ENCODE results near the gene RGS19.
"Not testable (repeated sequence)": the region's sequence is repeated elsewhere in the genome, so short reads cannot be mapped to it uniquely, and the experiment has no call there.

The RGS19 gene

DNA sequence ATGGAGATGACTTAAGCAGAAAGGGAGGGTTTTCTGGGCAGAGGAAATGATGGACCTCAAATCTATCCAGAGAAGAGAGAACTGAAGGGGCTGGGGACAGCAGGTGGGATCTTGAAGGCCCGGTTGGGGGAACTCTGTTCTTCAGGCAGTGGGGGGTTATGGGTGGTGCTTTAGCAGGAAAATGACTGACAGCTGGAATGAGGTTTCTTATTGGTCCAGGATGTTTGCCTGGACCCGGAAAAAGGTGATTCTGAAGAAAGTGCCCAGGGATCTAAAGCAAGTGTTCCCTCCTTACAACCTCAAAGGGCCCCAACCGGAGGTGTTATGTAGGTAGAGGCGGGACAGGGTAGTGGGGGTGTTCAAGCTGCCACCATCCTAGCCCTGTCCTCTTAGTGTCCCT lies 16.1 kb upstream of the RGS19 start:
- no peak for DNase-seq

DNA sequence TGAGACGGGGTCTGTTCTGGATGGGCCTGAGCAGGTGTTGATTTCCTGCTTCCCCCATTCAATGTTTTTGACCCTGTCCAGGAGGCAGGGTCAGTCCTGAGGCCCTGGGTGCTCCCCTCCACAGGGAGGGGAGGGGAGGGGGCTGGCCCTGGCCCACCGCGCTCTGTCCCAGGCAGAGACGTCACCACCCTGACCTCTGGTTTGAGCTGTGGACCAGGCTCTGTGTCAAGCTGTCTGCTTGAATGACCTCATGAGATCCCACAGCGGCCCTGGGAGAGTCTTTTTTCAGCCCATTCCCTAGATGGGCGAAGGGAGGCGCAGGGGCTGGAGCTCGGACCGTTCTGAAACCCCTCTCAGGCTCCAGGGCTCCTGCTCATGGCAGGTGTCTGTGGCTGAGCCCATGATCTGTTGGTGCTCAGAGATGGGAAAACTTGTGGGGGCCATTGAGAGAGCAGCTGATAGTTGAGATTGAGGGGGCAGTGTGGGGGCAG lies 13.7 kb upstream of the RGS19 start:
- peak; percentile 25 for DNase-seq

DNA sequence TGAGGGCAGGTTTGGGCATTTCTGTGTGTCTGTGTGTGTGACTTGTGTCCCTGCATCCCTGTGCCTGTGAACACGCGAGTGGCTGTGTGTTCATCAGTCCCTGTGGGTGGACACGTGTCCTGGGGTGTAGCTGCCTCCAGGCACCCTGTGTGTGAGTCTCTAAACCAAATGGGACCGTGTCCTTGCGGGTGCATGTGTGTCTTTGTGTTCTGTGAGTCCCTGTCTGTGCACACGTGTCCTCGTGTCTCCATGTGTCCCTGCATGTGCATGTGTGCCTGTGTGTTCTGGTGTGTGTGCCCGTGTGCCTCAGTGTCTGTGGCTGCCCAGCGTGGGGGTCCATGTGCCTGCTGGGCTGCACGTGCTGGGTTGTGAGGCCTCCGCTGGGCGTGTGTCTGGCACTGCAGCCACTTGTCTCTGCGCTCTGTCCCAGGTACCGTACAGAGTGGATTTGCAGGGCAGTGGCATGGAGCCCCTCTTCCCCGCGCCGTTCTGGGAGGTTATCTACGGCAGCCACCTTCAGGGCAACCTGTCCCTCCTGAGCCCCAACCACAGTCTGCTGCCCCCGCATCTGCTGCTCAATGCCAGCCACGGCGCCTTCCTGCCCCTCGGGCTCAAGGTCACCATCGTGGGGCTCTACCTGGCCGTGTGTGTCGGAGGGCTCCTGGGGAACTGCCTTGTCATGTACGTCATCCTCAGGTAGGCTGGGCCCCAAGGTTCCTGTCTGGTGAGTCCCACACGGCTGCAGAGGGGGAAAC lies 13.1 kb upstream of the RGS19 start:
- peak; percentile 19 for DNase-seq

DNA sequence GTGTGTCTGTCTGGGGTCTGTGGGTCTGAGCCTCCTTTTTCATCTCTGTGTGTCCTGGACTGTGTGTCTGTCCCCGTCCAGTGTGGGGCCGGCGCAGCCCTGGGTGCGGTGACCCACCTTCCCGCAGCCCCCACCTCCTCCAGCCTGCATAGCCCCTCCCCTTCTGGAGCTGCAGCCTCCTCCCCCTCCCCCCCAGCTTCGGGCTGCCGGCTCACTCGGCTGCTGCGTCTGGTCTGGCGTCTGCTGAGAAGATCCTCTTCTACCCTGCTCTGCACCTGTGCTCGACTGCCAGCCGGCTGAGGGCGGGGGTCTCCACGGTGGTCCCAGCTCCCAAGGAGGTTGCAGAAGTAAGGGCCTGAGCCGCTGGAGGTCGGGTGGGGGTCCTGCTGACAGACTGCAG lies 12.5 kb upstream of the RGS19 start:
- no peak for DNase-seq

DNA sequence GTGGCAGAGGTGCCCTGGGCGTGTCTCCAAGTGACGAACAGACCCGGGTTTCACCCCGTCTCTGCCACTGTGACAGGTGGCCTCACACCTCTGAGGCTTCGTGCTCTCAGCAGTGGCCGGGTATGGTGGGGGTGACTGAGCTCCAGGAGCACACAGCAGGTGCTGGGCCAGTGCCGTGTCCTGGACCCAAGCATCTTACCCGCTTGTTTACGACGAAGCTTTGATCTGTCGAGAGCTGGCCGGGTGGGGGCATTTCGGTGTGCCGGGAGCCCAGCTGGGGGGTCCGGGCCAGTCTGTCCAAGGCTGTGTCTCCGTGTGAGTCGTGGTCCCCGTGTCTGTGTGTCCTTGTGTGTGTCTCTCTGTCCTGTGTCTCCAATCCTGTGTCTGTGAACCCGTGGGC lies 12.0 kb upstream of the RGS19 start:
- DNase-seq = no peak

DNA sequence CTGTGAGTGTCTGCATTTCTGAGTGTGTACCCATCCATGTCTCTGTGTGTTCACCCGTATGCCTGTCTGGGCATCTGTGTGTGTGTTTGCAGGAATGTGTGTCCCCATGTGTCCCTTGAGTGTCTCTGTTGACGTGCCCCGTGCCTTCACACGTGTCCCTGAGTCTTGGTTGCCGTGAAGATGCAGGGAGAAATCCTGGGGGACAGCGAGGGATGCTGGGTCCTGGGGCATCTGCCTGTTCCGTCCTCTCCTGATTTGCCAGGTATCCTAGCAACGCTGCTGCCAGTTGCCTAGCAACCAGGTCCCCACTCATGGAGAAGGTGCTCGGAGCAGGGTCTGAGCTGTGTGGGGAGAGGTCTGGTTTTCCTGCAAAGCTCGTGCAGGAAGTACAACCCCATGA lies 10.8 kb upstream of the RGS19 start:
- no peak for DNase-seq

DNA sequence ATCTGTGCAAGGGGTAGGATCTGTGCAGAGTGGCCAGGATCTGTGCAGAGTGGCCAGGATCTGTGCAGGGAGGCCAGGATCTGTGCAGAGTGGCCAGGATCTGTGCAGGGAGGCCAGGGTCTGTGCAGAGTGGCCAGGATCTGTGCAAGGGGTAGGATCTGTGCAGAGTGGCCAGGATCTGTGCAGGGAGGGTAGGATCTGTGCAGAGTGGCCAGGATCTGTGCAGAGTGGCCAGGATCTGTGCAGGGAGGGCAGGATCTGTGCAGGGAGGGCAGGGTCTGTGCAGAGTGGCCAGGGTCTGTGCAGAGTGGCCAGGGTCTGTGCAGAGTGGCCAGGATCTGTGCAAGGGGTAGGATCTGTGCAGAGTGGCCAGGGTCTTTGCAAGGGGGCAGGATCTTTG lies 9.3 kb upstream of the RGS19 start:
- DNase-seq = not testable (repeated sequence)

DNA sequence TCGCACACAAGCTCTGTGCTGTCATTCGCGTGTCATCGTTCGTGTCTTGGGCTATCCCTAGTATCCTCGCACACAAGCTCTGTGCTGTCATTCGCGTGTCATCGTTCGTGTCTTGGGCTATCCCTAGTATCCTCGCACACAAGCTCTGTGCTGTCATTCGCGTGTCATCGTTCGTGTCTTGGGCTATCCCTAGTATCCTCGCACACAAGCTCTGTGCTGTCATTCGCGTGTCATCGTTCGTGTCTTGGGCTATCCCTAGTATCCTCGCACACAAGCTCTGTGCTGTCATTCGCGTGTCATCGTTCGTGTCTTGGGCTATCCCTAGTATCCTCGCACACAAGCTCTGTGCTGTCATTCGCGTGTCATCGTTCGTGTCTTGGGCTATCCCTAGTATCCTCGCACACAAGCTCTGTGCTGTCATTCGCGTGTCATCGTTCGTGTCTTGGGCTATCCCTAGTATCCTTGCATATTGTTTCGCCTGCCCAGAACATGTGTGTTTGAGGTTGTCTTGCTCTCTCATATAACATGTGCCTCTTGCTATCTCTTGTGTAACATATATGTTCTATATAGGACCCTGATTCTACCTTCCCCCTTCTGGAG lies 8.0 kb upstream of the RGS19 start:
- DNase-seq = not testable (repeated sequence)

DNA sequence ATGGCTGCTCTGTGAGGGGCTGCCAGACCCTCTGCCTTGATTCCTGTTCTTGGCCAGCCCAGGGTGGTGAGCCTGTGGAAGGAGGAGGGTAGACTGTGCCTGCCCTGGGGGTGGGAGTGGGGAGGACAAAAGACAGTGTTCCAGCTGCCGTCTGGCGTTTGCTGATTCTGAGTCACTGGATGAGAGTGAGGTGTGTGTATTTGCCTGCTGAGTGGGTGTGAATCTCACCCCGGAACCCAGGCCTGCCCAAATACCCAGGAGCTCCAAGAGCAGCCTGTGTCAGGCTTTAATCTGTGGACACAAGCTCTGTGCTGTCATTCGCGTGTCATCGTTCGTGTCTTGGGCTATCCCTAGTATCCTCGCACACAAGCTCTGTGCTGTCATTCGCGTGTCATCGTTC lies 7.5 kb upstream of the RGS19 start:
- no peak for DNase-seq

DNA sequence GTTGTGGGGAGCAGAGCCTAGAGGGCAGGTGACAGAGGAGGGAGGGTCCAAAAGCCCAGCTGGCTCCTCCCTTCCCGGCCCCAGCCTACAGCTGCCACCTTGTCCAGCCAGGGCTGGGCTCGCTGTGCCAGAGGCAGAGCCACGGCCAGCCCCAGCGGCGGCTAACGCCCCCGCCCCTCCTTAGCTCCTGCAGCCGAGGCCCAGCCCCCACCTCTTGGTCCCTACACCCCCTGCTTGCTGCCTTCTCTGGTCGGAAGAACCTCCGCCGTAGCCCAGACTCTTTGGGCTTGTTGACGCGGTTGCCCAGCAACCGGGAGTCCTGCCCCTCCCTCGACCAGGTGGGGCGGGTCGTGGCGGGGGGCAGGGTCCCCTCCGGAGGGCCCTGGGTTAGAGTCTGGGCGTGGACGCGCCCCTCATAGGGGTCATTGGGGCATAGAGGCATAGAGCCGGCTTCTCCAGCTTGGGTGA lies 5.4 kb upstream of the RGS19 start:
- no peak for DNase-seq

DNA sequence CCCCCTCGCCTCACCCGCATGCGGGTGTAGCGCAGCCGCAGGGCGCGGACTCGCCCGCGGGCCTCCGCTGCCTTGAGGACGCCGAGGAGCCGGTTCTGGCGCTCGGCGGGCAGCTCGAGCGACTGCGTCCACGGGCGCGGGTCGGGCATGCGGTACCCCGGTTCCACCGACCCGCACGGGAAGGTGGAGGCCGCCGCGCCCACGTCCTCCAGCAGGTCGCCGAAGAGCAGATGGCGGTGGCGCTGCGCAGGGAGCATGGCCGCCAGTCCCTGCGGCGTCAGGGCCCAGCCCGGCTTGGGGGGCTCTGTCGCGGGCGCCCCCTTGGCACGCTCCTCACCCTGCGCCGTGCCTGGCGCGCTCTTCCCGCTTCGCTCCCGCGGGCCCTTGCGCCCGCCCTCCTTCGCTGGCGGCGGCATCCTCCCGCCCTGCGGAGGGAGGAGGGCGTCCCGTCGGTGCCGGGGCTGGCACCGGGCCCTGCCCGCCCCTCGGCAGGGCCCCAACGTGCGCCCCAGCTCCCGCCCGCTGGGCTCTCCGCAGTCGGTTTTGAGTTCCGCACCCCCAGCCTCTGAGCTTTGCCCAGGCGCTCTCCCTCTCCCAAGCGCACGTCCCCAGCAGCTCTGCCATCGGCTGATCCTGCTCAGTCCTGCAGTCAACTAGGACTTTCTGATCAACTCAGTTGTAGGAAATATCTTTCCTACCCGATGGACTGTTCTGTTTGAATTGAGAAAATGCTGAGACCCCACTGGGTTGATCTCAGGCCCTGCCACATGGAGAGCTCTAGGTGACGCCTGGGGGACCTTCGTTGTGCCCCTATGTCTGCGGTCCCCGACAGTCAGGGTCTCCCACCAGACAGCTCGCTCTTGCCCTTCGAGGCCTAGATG lies 4.7 kb upstream of the RGS19 start, which contains the start of gene LKAAEAR1:
Gene LKAAEAR1 (minus strand): TSS at position 595 of the 881 bp plus-strand sequence. CDS start 179 bp downstream, at position 416.
- peak; percentile 64 for DNase-seq

DNA sequence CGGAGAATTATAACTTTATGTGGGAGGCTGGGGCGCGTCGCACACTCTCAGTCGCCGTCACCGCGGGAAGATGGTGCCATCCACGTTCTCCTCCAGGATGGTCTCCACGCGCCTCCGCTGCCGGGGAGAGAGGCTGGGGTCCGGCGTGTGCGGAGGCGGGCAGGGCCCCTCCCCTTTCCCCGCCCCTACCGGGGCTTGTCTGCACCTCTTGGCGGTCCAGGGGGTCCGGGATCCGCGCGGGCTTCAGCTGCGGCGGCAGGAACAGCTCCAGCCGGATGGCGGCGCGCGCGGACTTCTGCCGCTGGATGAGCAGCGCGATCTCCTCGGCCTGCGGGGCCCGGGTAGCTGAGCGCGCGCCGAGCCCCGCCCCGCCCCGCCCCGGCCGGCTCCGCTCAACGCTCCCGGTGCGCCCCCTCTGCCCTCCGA lies 4.1 kb upstream of the RGS19 start:
- peak; percentile 81 for DNase-seq

DNA sequence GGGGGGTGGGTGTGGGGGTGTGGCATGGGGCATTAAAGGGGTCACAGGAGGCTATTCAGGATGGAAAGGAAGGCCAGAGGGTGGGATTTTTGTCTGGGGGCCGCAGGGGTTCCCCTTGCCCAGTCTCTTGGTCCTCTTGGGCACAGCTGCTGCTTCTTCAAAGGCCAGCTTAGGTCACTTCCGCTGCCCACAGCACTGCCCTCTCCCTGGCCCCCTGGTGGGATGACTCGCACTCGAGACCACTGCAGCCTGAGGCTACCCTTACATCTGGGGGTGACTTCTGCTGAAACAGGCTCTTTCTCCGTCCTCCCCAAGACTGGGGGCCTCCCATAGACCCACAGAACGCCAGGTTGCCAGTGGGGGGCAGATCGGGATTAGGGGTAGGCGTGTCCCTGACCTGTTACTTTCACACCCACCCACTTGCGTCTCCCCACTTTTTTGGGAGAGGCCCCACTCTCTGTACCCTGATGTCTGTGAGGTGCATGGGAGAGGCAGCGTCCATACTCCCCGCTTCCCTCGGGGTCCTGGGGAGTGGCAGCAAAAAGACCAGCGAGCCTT lies 3.6 kb upstream of the RGS19 start:
- no peak for DNase-seq

DNA sequence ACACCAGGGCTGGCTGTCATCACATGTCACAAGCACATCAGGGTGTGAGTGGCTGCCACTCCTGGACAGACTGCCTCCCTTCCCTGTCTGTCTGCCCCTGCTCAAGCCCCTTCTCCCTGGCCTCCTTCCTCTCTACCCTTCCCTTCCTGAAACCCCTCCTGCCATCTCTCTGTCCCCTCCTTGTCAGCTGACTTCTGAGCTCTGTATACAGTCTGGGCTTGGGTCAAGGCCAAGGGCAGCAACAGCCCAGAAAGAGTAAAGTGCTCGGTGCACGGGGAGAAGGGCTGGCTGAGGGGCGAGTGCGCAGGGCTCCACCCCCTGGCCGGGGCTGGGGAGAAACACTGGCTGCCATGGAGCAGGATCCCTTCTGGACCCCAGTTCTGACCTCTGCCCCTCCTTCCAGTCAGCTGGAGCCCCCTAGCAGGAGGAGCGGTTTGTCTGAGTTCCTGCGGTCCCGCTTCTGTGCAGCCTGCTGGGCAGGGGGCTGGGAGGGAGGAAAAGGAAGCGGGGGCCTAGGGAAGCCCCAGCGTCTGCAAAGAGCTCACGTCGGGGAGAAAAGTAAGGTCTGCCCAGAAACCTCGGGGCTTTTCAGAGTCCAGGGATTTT lies 2.9 kb upstream of the RGS19 start:
- DNase-seq = peak; percentile 22

DNA sequence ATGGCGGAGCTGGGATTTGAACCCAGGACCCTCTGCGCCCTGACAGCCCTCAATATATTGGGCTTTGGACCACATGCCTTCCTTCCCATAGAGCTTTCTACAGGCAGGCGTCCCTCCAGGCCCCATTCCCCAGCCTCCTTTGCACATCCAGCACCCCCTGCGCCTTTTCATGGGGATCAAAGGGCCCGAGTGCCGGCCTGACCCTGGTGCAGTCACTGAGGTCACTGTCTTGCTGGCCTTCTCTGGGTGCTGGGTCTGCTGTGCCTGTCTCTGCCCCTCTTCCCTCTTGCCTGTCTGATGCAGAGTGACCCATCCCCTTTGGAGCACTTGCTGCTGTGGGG lies 2.3 kb upstream of the RGS19 start:
- no peak for DNase-seq

DNA sequence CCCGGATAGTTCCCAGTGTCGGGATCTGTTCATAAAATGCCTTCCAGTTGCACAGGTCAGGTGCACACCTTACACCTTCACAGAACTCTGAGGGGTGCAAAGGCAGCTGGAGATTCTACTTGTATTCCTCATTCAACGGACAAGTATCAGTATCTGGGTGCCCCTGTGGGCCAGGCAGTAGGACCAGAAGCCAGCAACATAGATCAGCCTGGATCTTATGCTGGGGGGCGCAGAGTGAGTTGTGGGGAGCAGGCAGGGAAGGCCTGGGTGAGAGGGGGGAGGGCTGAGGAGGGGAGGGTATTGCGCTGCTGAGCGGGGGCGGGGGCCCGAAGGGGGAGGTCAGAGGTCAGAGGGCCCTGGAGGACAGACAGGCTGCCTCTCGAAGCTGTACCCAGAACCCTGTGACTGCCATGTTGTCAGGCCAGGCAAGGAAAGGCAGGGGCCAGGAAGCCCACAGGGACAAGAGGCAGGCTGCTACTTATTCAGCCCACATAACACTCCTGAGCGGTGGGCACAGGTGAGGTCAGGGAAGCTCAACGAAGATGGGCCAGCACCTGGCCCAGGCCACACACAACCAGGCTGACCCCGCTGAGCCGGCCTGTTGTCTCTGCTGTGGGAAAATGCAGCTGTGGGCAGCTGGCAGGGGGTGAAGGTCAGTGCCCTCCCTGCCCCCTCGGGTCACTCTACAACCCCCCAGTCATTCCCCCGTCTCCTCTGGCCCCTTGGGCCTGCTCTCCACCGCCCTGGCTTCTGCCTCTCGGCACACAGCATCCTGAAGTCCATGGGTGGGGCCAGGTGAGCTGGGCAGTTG lies 1.7 kb upstream of the RGS19 start:
- no peak for DNase-seq

DNA sequence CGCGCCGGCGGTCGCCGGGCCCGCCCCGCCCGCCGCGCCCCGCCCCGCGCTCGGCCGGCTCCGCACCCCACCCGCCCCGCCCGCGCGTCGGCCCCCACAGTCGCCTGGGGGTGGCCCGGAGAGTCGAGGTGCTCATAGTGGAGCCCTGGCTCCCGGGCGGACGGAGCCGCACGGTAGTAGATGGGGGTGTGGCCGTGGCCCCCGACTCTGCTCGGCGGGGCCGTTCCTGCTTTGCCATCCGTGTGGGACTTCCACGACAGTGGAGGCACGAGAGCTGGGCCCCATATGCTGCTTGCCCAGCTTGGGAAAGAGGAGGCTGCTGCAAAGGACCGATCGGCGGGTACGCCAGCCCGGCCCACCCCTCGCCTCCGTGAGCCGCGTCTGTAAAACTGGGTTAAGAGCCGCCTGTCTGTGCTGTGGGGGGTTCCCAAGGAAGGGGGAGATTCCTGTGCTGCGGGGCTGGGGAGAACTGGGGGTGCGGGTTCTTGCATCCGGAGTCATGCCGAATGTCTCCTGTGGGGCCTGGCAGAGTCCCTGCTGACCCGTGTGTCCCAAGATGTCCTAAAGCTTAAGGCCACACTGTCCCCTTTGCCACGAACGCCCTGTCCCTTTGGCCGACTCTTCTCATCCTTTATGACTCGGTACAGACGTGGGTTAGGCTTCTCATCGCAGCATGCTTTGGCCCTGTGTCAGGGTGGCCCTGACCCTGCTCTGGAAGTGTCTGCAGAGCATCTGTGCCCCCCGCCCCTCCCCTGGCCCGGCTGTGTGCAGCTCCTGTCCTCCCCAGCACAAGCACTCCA lies 895 bp upstream of the RGS19 start, which contains the start of gene OPRL1:
Gene OPRL1 (plus strand): TSS at position 70 of the 800 bp plus-strand sequence. CDS start 12,639 bp downstream, outside the sequence.
- peak; percentile 65 for DNase-seq

DNA sequence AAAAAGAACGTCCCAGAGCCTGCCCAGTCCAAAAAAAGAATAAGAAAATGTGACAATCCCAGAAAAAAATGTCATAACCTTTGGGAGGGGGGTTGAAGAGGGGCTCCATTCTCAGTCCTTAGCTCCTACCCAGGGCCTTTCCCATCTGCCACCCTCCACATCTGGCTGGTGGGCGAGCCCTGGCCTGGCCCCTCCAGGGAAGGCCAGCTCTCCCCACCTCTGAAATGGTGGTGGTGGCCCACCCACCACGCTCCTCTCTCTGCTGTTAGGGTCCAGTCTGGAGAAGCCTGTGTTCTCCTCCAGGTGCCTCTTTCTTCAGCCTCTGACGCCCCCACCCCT lies 415 bp downstream of the RGS19 start:
- DNase-seq = peak; percentile 9

DNA sequence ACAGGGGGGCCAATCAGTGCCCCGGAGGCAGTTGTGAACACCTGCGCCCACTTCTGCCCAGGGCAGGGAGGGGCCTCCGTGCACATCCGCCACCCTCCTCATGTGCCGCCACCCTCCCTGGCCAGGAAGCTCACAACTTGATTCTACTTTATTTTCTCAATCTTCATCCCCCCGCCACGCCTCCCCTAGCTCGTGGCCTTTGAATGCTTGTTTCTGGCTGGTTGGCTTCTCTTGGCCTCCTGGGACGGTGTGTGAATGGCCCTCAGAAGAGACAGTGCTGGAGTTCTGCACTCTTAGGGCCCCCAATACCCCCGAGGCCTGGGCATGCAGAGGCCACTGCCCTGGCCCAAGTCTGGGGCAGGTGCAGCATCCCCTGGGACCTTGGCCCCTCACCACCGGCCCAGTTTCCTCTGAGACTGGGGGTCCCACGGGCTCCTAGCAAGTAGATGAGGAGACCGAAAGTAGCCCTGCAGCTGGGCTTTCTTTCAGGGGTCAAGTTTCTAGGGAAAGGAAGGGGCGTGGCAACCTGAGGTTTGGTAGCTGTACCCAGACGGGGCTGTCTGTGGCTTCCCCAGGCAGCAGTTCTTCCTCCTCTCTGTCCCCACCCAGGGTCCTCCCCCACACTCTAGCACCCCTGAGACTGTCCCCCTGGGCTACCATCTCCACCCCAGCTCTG lies 1.3 kb downstream of the RGS19 start:
- no peak for DNase-seq

DNA sequence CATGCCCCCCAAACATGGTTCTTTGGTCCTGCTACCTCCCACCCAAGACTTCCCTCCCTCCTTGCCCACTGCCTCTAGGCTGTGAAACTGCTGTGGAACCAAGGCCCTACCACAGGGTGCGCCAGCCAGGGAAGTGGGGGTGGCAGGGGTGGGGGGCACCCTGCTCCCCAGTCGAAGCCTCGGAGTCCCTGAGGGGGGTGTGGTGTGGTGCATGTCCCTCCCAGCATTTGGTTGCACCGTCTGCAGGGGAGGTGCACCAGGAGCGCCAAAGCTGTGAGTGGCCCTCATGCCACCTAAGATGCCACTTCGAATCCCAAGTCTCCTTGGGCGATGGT lies 1.8 kb downstream of the RGS19 start:
- no peak for DNase-seq

Data from right kidney (tissue), 1 donor.